Skeletal muscle cell (primary cell): ENCODE data around the gene CAT.

Source experiments
- DNase-seq: peaks from one replicate; pipeline ENCODE4 v3.0.0-alpha.2; 2010; ENCODE audit warnings: low read depth
- H3K4me3 ChIP-seq: 2 replicates; pipeline ENCODE4 v1.5.1; 2011; ENCODE audit warnings: low read depth, mild to moderate bottlenecking, control low read depth, low read length, moderate library complexity

Gene CAT

DNA sequence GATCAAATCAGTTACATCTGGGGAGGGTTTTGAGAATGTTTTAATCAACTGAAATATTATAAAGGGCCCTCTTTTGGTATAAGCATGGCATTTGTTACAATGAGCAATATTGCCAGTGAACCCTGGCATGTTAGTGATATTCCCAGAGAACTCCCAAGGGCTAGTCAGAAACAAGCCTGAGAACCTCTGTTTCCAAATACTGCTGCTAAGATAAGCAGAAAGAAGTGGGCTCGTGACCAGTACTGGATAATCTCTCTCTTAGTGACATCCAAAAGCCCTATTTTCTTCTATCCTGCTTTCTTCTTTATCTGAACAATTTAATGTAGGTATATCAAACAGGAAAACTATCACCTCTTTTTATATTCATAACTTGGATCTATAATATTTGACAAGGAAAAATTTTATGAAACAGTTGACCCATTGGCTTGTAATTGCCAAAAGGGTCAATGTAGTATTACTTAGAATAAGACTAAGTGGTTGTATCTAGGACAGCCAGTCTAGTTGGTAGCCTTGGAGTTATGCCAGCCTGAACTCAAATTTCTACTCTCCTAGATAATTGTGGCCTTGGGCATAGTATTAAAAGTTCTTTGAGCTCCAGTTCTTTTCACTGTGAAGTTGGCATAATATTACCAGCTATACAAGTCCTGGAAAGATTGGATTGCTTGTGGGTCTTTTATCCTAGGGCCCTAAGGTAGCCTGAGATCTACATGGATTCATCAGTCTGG lies 15.7 kb downstream of the CAT start:
- H3K4me3 ChIP-seq = no peak overlapping the region
- DNase-seq = no peak

DNA sequence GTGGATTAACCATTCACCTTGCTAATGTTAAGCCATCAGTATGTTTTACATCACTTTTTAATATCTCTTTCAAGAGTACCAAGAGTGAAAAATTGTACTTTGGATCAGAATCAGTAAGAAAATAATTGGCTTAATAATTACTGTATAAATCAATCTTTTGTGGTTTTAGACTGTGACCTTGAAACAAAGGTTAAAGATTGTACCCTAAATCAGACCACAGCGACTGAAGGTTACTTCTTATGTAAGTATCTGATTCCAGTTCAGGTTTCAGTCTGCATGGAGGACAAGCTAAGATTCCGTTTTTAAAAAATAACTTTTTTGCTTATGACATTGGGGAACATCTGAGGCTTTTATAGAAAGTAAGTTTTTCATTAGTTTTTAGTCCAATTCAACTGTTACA lies 18.9 kb downstream of the CAT start:
- H3K4me3 ChIP-seq = no peak overlapping the region
- DNase-seq = no peak

DNA sequence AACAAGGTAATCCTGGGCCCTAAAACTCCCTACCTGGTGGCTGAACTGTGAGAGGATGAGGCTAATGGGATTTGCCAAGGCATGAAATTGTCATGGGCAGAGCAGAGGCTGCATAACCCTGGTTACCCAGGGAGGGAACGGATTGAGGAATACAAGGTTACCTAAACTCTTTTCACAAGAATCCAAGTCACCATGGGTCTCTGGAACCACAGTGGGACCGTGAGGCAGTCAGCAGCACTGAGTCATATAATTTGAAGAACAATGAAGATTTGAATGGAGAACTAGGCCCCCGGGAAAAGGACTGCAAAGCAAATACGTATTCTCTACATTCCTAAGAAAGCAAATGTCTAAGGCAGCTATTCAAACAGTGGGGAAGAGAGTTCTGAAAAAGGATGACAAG lies 19.8 kb downstream of the CAT start:
- no peak overlapping the region for H3K4me3 ChIP-seq
- no peak for DNase-seq

DNA sequence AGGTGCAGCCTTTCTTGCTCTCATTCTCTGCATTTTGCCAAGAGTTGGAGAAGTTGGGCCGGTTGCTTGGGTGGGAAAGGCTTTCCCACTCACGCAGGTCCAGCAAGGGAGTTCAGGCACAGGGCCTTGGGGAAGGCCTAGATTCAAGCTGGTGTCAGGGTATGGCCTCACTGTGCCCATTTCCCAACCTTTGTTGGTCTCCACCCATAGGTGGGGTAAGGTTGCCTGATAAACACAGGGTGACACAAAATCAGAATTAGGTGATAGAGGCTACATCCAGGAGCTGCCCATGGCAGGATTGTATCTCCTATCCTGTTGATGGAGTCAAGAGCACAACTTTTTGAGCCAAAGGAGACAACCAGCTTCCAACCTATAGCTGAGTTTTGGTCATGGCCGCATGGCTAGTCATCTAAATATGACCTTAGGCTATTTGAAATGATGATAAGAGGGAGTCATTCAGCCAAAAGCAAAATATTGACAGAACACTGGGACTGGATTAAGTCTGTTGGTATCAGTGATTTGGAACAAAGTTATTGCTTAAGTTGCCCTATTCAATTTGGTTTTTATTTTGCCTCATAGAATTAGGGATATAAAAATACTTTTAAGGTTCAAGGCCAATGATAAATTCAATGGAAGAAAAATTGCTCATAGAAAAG lies 20.9 kb downstream of the CAT start:
- DNase-seq = no peak
- no peak overlapping the region for H3K4me3 ChIP-seq

DNA sequence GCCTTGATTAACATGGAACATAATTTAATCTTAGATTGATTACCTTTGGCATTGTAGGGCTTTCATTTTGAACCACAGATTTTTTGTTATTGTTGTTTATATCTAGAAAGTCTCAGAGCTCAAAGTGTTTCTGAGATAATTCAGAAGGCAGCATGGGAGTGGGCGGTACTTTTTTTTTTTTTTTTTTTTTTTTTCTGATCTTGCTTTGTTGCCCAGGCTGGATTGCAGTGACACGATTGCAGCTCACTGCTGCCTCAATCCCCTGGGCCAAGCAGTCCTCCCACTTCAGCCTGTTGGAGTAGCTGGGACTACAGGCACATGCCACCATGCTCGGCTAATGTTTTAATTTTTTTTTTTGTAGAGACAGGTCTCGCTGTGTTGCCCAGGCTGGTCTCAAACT lies 21.5 kb downstream of the CAT start:
- no peak overlapping the region for H3K4me3 ChIP-seq
- no peak for DNase-seq

DNA sequence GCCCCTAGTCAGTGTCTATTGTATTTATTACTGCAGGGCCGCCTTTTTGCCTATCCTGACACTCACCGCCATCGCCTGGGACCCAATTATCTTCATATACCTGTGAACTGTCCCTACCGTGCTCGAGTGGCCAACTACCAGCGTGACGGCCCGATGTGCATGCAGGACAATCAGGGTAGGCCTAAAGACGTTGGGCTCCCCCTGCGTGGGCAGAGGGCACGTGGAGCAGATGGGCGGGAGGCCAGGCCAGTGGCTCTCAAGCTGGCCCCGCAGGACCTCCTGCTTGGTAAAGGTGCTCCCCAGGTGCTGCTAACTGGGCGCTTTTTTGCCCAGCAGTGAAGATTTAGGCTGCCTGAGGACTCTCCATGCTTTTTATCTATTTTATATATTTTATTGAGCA lies 22.5 kb downstream of the CAT start:
- no peak for DNase-seq

DNA sequence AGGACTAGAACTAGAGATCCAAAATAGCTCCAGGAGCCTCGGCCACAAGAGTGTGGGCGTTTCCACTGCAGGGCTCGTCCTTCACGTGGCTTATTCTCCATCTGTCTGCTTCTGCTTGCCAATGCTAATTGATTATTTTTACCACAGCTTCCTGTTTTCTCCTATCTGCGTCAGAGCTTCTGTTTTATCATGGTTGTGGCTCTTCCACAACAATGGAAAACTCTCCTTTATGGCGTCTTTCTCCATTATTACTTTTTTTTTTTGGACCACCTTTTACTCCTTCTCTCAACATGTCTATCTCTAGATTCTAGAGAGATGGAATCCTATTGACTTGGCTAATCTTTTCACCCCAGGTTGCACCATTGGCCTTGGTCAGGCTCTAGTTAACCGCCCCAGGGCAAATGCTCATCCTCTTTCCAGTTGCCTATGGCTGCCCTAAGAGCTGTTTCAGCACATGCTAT lies 25.9 kb downstream of the CAT start:
- no peak for DNase-seq
- H3K4me3 ChIP-seq = no peak overlapping the region

More for the DNA sequence above, 22.5 kb downstream of the CAT start:
- H3K4me3 ChIP-seq = no peak overlapping the region

DNA sequence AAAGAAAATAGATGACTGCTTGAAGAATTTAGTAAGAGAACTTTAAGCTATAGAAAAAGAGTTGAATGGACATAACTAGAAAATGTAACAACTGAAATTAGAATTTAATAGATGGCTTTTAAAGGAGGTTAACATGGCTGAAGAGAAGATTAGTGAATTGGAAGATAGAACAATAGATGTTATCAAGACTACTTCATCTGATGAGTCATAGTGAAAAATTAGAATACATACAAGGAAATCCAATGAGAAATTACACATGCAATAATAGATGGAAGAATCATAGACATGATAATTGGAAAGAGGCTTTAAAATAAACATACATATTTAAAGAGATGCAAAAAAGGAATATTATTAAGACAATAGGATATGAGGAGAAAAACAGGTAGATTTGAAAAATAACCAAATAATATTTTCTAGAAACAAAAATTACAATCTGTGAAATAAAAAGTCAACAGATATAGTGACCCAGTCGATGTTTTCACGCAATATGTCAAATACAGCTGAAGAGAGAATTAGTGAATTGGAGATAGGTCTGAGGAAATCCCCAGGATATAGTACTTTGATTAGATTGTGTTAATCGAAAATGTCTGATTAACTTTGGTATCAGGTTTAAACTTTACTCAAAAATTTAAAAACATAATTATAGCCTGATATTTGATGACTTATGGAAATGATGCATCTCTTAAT lies 28.2 kb downstream of the CAT start:
- DNase-seq = no peak
- no peak overlapping the region for H3K4me3 ChIP-seq

DNA sequence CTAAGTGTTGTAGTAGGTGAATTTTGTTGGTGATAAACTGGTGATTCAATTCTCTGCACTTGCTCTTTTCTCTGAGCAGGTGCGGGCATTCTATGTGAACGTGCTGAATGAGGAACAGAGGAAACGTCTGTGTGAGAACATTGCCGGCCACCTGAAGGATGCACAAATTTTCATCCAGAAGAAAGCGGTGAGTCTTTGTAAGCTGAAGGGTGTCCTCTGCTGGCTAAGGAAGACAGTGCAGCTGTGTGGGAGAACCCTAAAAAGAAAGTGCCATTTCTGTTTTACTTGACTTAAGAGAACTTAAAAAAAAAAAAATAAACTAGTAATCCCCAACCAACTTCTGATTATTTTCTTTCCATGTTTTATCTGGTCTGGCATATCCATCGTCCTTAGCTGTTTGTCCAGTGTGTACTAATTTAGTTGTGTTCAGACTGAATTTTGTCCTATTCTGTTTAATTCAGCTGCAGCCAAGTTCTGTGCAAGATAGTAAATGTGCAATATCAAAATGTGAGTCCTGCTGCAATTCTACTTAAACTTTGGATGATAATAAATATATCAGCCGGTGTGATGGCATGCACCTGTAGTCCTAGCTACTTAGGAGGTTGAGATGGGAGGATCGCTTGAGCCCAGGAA lies 29.6 kb downstream of the CAT start:
- DNase-seq = no peak
- no peak overlapping the region for H3K4me3 ChIP-seq

DNA sequence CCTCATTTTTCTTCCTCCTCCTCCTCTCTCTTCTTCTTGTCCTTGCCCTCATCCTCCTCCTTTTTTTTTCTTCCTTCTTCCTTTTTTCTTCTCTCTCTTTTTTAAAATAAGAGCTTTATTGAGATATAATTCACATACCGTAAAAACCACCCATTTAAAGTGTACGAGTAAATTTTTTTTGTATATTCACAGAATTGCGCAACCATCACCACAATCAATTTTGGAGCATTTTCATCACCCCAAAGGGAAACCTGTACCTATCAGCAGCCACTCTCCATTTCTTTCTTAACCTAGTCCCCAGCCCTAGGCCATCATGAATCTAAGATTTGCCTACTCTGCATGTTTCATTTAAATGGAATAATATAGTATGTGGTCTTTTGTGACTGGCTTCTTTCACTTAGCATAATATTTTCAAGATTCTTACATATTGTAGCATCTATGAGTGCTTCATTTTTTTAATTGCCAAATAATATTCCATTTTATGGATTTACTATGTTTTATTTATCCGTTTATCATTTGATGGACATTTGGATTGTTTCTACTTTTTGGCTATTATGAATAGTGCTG lies 35.0 kb downstream of the CAT start:
- DNase-seq = no peak
- no peak overlapping the region for H3K4me3 ChIP-seq

DNA sequence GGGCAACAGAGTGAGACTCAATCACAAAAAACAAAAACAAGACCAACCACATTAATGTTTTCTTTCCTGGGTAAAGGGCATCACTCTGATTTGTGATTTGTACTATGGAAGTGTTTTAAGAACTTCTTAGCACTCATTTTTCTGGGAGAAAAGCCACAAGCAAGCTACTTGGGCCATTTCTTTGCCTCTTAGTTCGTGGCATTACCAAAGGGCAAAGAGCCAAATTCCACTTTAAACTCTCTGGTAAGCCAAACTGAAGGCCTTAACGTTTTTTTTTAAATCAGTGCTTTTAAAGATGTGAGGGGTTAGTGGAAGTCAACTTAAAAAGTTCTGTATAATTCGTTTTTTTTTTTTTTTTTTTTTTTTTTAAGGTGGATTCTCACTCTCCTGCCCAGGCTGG lies 36.9 kb downstream of the CAT start:
- DNase-seq = no peak
- H3K4me3 ChIP-seq = no peak overlapping the region

DNA sequence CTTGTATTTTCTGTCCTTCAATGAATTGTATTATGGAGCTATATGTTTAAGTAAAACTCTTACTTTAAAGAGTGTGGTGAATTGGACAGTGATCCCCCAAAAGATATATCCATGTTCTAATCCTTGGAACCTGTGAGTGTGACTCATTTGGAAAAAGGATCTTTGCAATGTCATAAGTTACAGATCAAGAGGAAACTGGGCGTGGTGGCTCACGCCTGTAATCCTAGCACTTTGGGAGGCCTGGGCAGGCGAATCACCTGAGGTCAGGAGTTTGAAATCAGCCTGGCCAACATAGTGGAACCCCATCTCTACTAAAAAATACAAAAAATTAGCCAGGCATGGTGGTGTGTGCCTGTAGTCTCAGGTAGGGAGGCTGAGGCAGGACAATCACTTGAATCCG lies 38.1 kb downstream of the CAT start:
- no peak for DNase-seq

DNA sequence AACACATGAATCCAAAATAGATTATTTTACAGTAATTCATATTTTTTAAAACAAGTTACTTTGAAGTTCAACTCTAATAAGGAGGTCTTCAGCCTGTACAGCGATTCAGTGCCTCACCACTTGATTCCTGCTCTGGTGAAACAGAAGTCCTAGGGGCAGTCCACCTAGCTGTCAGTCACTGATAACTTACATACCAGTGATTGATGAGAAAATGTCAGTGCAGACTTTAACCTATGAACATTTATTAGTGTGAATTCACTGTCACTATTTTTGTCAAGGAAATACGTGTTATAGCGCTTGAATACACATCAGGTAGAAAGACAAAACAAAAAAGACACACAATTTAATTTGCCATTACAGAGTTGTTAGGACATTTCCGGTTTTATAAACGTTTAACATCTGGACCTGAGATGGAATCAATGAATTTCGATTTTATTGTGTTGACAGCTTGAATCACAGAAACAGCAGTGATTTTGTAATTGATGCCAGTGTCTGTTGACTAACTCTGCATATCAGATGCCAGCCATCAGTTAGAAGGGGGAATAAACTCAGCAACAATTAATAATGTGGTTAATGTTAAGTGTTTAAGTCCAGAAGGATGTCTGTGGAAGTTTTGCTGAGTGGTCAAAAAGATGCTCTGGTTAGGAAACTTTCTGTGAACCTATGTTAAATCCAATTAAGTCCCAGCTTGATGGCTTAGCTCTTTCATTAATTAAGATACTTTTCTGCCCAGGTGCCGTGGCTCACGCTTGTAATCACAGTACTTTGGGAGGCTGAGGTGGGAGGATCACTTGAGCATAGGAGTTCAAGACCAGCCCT lies 40.3 kb downstream of the CAT start:
- no peak for DNase-seq
- H3K4me3 ChIP-seq = no peak overlapping the region

More for the DNA sequence above, 38.1 kb downstream of the CAT start:
- no peak overlapping the region for H3K4me3 ChIP-seq

DNA sequence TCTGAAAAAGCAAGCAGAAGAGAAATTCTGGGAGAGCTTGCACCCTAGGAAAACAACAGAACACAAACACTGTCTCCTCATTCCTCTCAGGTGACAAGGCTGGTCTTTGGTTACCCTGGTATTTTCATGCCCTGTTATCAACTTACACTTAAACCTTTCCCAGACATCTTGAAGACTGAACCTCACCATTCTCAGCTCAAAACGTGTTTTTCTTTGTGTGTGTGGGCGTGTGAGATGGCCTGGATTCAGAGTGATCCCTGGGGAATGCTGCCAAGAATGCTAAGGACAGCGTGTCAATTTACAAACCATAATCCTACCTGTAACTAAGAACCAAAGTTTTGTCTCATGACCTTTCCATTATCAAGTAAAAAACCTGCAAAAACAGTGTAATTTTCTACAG lies 41.6 kb downstream of the CAT start:
- no peak overlapping the region for H3K4me3 ChIP-seq
- no peak for DNase-seq

DNA sequence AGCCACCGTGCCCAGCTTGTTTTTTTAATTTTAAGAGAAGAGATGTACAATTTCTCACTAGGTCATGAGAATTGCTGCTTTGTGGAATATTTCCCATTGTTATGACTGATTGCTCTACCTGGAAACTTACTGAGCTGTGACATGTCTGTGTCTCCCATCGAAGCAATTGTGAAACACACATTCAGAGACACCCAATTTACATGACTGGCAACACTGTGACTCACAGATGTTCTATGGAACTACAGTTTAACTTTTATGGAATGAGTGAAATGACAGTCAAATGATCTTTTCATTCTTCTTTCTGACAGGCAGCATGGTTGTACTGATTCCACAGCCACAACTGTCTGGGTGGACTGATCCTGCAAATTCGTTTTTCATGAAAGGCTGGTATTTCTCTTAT lies 42.6 kb downstream of the CAT start:
- H3K4me3 ChIP-seq = no peak overlapping the region
- no peak for DNase-seq

DNA sequence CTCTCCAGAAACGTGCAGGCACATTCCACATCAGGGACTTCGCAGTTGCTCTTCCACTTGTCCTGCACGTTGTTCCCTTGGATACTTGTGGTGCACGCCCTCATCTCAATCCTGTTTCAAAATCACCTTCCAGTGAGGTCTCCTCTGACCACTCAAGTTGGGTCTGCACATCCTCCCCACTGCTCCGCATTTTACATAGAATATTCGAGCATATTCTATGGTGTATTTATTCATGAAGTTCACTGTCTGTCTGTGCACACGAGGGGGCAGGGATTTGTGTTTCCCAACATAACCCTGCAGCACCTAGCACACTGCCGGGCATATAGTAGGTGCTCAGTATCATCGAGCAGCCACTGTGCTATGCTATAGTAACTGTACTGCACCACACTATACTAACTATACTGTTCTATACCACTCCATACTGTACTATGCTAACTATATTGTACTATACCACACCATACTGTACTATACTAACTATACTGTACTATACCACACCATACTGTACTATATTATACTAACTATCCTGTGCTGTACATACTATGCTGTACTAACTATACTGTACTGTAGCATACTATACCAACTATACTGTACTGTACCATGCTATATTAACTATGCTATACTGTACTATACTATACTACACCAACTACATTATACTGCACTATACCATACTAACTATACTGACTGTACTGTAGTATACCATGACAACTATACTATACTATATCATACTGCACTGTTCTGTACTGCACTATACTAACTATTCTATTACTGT lies 44.6 kb downstream of the CAT start:
- no peak for DNase-seq

DNA sequence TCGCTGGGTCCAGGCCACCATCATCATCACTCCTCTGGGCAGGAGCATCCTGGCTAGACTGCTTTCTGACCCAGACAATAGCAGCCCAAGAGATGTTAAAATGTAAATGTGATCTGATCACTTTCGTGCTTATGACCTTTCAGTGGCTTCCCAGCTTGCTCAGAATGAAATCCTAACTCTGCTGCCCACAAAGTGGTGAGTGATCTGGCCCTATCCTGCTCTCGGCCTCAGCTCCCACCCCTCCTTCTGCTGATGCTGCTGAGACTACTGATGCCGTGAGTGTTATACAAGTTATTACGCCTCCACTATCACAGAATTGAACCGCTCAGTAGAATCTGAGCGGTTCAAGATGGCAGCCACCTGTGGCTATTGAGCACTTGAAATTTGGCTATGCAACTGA lies 48.7 kb downstream of the CAT start:
- no peak overlapping the region for H3K4me3 ChIP-seq
- no peak for DNase-seq

More for the DNA sequence above, 44.6 kb downstream of the CAT start:
- H3K4me3 ChIP-seq = no peak overlapping the region

DNA sequence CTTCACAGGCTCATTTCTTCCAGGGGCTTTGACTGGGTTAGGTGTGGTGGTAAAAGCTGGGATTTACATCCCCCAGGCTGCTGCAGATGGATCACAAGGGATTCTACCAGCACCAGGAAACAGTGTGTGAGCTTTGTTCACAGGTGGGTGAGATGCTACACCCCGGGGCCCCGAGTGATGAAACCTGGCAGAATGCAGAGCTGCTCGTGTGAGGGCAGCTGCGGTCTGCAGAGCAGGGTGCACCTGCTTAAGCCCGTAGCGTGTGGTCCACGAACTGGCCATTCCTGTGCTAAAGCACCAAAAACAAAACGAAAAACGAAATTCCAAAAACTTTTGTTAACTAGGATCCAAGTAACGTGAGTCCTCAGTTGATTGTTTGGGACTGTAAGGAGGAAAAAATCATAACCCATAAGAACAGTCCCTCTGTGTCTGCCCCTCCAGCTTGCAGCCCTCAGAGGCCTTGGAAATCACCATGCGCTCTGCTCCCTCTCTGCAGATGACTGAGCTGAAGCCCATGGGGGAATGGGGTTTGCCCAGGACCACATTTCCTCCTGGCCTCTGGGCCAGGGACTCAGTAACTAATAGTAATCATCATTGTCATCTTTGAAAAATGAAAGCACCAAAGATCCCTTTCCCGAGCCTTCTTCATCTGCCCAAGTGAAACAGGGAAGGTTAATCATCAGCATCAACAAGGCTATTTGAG lies 50.3 kb downstream of the CAT start:
- H3K4me3 ChIP-seq = no peak overlapping the region
- no peak for DNase-seq
